Fibroblast of villous mesenchyme (primary cell): Measurements from ENCODE around the gene STARD3. TPM values are rescaled to one million over a fixed set of nuclear protein-coding genes. Genes with fewer than 3 reads are reported as not detected.

ENCODE experiments used
- DNase-seq: peaks from one replicate; pipeline ENCODE4 v3.0.0-alpha.2; 2010; ENCODE audit warnings: low read depth
- H3K4me3 ChIP-seq: 2 replicates; pipeline ENCODE4 v1.5.1; 2011; ENCODE audit warnings: low read depth, mild to moderate bottlenecking, low read length
- CTCF ChIP-seq: IDR thresholded peaks from 2 replicates; pipeline ENCODE4 v1.5.1; 2012; ENCODE audit warnings: low read depth, mild to moderate bottlenecking, low read length; ENCODE audit not compliant: insufficient read depth
- total RNA-seq: library from RNA; depleted of rRNA; stranded (reverse); fragments of >200 nt; gene quantifications from 2 replicates; pipeline ENCODE4 v1.2.3, GENCODE V29; 2012

Gene STARD3
- total RNA-seq, 1 donor: 23.7 TPM

DNA sequence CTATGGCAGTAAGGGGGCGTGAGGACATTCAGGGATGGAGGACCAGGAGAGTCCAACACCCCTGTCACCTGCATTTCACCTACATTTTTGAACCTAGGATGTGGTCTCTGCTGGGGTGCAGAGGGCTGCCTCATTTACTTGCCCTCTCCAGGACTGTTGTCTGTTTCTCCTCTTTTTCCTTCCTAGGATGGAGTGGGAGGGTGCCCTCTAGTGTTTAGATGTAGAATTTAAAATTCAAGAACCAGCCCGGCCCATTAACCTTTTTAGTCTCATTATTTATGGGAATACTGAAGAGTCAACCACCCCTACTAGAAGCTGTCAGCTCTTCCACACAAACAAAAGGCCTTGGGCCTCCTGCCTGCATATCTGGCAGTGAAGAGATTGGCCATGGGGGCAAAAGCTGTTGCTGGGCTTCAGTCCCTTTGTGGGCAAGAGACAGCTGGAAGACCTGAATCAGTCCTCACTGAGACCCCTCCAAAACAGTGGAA is 2.5 kb upstream of the STARD3 start:
- TF ChIP-seq CTCF: peak; percentile 73
- peak; percentile 48 for DNase-seq
- H3K4me3 ChIP-seq: no peak overlapping the region

DNA sequence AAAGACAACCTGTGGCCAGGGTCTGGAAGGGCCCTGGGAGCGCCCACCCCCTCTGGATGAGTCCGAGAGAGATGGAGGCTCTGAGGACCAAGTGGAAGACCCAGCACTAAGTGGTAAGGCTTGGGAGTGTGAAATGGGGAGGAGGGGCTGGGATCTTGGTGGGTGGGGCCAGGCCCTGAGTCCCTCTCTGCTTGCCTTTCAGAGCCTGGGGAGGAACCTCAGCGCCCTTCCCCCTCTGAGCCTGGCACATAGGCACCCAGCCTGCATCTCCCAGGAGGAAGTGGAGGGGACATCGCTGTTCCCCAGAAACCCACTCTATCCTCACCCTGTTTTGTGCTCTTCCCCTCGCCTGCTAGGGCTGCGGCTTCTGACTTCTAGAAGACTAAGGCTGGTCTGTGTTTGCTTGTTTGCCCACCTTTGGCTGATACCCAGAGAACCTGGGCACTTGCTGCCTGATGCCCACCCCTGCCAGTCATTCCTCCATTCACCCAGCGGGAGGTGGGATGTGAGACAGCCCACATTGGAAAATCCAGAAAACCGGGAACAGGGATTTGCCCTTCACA is 1.2 kb upstream of the STARD3 start:
- no peak for DNase-seq
- TF ChIP-seq CTCF: no peak
- H3K4me3 ChIP-seq: no peak overlapping the region

DNA sequence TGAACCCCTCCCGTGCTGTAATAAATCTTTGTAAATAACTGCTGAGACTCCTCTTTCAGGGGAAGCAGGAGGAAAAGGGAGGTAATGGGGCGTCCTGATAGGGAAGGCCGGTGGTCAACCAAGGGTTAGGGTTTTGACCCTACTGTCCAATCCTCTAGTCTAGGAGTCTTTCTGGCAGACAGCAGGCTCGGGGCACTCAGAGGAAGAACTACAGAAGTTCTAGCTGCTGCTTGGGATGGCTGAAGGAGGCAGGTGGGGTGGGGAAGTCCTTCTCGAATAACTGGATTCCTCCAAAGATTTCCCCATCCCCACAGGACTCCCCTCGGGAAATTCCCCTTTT is 387 bp upstream of the STARD3 start:
- no peak for DNase-seq
- H3K4me3 ChIP-seq: peak overlapping the region; percentile 97
- TF ChIP-seq CTCF: no peak

DNA sequence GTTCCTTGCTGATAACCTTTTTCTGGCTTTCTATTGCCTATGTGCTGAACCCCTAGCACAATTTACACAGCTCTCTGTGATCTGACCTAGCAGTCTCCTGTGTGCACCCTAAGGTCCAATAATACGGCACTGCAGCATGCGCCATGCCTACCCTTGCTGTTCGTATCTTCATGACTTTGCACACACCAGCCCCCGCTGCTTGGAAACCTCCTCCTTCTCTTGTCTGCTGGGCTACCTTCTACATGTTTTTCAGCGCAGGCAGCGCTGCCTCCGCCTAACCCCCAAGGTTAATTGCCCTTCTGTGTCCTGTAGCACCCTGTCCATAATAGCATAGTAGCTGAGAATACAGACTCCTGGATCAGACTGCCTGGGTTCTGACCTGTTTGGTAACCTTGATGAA is 1.4 kb downstream of the STARD3 start:
- DNase-seq: no peak
- TF ChIP-seq CTCF: no peak
- peak overlapping the region; percentile 97 for H3K4me3 ChIP-seq

DNA sequence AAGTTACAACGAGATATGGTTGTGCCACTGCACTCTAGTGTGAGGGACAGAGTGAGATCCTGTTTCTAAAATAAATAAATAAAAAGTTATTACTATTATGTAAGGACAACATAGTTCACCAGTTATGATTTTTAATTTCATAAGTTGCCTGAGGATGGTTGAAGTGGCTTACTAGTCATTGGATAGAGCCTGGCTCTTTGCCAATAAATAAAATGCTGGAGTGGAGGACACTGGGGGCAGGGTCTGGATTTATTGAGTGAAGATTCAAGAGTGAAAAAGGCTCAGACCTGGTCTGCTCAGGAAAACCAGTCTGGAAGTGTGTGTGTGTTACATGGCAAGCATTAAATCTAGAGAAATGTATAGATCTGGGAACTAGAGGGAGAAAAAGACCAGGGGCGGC is 2.1 kb downstream of the STARD3 start:
- TF ChIP-seq CTCF: no peak
- H3K4me3 ChIP-seq: no peak overlapping the region
- DNase-seq: no peak

- TF ChIP-seq CTCF: no peak
- no peak for DNase-seq
- H3K4me3 ChIP-seq: no peak overlapping the region
Observed at GRCh38 chr17:39639566-39640458, 2.9 kb downstream of the STARD3 start.
